ENCODE measurements around the gene WDR45B. TPM values are rescaled to one million over a fixed set of nuclear protein-coding genes. Genes with fewer than 3 reads are reported as not detected.

Gene WDR45B
- total RNA-seq, 2 donors from 2014 or later, result 50.0 to 55.7 TPM

GRCh38 chr17:82644148-82644547 is 4.1 kb downstream of the WDR45B start:
- H3K9me3 ChIP-seq, result no peaks in the 10 kb centered on the region
- H3K4me1 ChIP-seq (ENCODE audit: control insufficient read depth in 1 of 2, low read depth in 2 of 2), result peaks cover 12 to 25% of the 10 kb centered on the region in 2 donors
- no peak overlapping the region for H3K27ac ChIP-seq
- no peak for TF ChIP-seq CTCF (IDR thresholded peaks at IDR 0.05)
- H3K4me3 ChIP-seq, result no peak overlapping the region
- ATAC-seq (ENCODE audit: insufficient number of reproducible peaks, low FRiP score, low read depth) (no peak), DNase-seq (ENCODE audit: low spot score) (no peak)
- H3K36me3 ChIP-seq, result peaks cover 29% of the 10 kb centered on the region
- H3K27me3 ChIP-seq (replicated peaks; ENCODE audit: insufficient read depth), result no peaks in the 10 kb centered on the region

- H3K36me3 ChIP-seq, result peaks cover 29% of the 10 kb centered on the region
Observed at GRCh38 chr17:82642022-82642421, 6.2 kb downstream of the WDR45B start.

GRCh38 chr17:82640036-82640435 is 8.2 kb downstream of the WDR45B start:
- Histone ChIP-seq H3K36me3 (peaks cover 29% of the 10 kb centered on the region), H3K4me3 (no peak overlapping the region), H3K27ac (no peak overlapping the region), H3K27me3 (replicated peaks; ENCODE audit: insufficient read depth) (no peaks in the 10 kb centered on the region), H3K9me3 (no peaks in the 10 kb centered on the region), H3K4me1 (ENCODE audit: control insufficient read depth in 1 of 2, low read depth in 2 of 2) (no peaks in the 10 kb centered on the region)
- TF ChIP-seq CTCF (IDR thresholded peaks at IDR 0.05), result no peak
- no peak for ATAC-seq (ENCODE audit: insufficient number of reproducible peaks, low FRiP score, low read depth)
- DNase-seq (ENCODE audit: low spot score), result no peak

More at GRCh38 chr17:82642022-82642421, 6.2 kb downstream of the WDR45B start:
- Histone ChIP-seq H3K27me3 (replicated peaks; ENCODE audit: insufficient read depth) (no peaks in the 10 kb centered on the region), H3K4me1 (ENCODE audit: control insufficient read depth in 1 of 2, low read depth in 2 of 2) (peaks cover 5 to 15% of the 10 kb centered on the region in 2 donors), H3K9me3 (no peaks in the 10 kb centered on the region), H3K4me3 (no peak overlapping the region), H3K27ac (no peak overlapping the region)
- TF ChIP-seq CTCF (IDR thresholded peaks at IDR 0.05), result no peak
- ATAC-seq (ENCODE audit: insufficient number of reproducible peaks, low FRiP score, low read depth) (no peak), DNase-seq (ENCODE audit: low spot score) (no peak)

- TF ChIP-seq CTCF (IDR thresholded peaks at IDR 0.05), result no peak
- ATAC-seq (ENCODE audit: insufficient number of reproducible peaks, low FRiP score, low read depth), result no peak
Observed at GRCh38 chr17:82639628-82640027, 8.6 kb downstream of the WDR45B start.

GRCh38 chr17:82638183-82638773 is 10.0 kb downstream of the WDR45B start:
- Histone ChIP-seq H3K4me3 (no peak overlapping the region), H3K9me3 (no peaks in the 10 kb centered on the region), H3K36me3 (peaks cover 27% of the 10 kb centered on the region), H3K27me3 (replicated peaks; ENCODE audit: insufficient read depth) (no peaks in the 10 kb centered on the region), H3K4me1 (ENCODE audit: control insufficient read depth in 1 of 2, low read depth in 2 of 2) (no peaks in the 10 kb centered on the region), H3K27ac (no peak overlapping the region)
- no peak for ATAC-seq (ENCODE audit: insufficient number of reproducible peaks, low FRiP score, low read depth)
- no peak for DNase-seq (ENCODE audit: low spot score)
- TF ChIP-seq CTCF (IDR thresholded peaks at IDR 0.05), result no peak

More at GRCh38 chr17:82639628-82640027, 8.6 kb downstream of the WDR45B start:
- Histone ChIP-seq H3K36me3 (peaks cover 30% of the 10 kb centered on the region), H3K4me3 (no peak overlapping the region), H3K9me3 (no peaks in the 10 kb centered on the region), H3K4me1 (ENCODE audit: control insufficient read depth in 1 of 2, low read depth in 2 of 2) (no peaks in the 10 kb centered on the region), H3K27me3 (replicated peaks; ENCODE audit: insufficient read depth) (no peaks in the 10 kb centered on the region), H3K27ac (no peak overlapping the region)
- no peak for DNase-seq (ENCODE audit: low spot score)
